IgD-negative memory B cell (primary cell): Measurements from ENCODE around the gene INPP5J. TPM values are rescaled to one million over a fixed set of nuclear protein-coding genes. Genes with fewer than 3 reads are reported as not detected.
A peak's percentile ranks its signal among the peaks of the same experiment; 100 is the strongest.

Experiments used
- H3K27ac Mint-ChIP-seq, 3 donors: one replicate each; pipeline ENCODE4 v1.8.0; 2020 to 2022; ENCODE audit warnings: mild to moderate bottlenecking in 3 of 3, mixed read lengths in 3 of 3, moderate library complexity in 1 of 3
- H3K27me3 Mint-ChIP-seq: one replicate; pipeline ENCODE4 v1.8.0; 2021; ENCODE audit warnings: mixed read lengths
- H3K36me3 Mint-ChIP-seq: one replicate; pipeline ENCODE4 v1.8.0; 2020; ENCODE audit warnings: mild to moderate bottlenecking, mixed read lengths
- H3K4me1 Mint-ChIP-seq, 3 donors: one replicate each; pipeline ENCODE4 v1.8.0; 2020 to 2022; ENCODE audit warnings: mixed read lengths in 3 of 3, mild to moderate bottlenecking in 1 of 3
- H3K4me3 Mint-ChIP-seq, 4 donors: one replicate each; pipeline ENCODE4 v1.8.0; 2020 to 2022; ENCODE audit warnings: mild to moderate bottlenecking in 4 of 4, mixed read lengths in 4 of 4, moderate library complexity in 3 of 4
- H3K9me3 Mint-ChIP-seq, 3 donors: one replicate each; pipeline ENCODE4 v1.8.0; 2020 to 2021; ENCODE audit warnings: mixed read lengths in 3 of 3, mild to moderate bottlenecking in 1 of 3
- polyA plus RNA-seq: library from polyadenylated mRNA; unstranded; fragments of 300-500 nt; fragmentation: Illumina TruSeq; gene quantifications from one replicate; pipeline ENCODE4 v1.2.3, GENCODE V29; 2021

Gene INPP5J
- polyA plus RNA-seq, 1 donor from 2014 or later = not detected

DNA sequence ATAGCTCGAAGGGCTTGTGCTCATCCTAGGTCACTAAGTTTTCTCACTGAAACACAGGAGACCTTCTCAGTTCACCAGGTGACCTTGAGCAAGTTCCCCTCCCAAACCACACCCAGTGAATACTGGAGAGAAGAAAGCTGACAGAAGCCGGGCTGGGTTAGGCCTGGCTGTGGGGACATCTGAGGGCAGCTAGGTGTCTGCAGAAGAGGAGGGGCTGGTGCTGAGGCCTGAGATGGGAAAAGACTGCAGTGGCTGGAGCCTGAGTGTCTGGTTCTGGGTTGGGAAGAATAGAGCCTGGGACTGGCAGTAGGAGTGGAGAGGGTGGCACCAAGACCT is 602 bp upstream of the INPP5J start:
- no peaks in the 10 kb centered on the region for H3K36me3 Mint-ChIP-seq
- no peak overlapping the region for H3K4me3 Mint-ChIP-seq
- H3K27ac Mint-ChIP-seq = no peak overlapping the region

DNA sequence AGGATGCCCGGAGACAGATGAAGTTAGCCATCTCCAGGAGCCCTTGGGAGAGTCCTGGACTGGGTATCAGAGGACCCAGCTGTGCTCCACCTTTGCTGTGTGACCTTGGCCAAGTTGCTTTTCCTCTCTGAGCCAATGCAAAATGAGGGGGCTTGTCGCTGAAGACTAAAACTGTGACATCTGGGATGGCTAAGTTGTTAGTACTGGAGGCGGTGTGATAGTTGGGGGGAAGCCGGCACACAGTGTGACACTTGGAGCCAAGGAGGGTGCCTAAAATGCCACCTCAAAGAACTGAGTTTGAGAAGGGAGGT is 481 bp downstream of the INPP5J start:
- Mint-ChIP-seq H3K27me3 (peaks cover 1% of the 10 kb centered on the region), H3K36me3 (no peaks in the 10 kb centered on the region), H3K9me3 (no peaks in the 10 kb centered on the region), H3K4me3 (no peak overlapping the region), H3K4me1 (peaks cover 0 to 4% (median 3%) of the 10 kb centered on the region in 3 donors), H3K27ac (no peak overlapping the region)

More for the DNA sequence above, 602 bp upstream of the INPP5J start:
- Mint-ChIP-seq H3K27me3 (peaks cover 1% of the 10 kb centered on the region), H3K9me3 (no peaks in the 10 kb centered on the region), H3K4me1 (peaks cover 0 to 4% (median 3%) of the 10 kb centered on the region in 3 donors)

DNA sequence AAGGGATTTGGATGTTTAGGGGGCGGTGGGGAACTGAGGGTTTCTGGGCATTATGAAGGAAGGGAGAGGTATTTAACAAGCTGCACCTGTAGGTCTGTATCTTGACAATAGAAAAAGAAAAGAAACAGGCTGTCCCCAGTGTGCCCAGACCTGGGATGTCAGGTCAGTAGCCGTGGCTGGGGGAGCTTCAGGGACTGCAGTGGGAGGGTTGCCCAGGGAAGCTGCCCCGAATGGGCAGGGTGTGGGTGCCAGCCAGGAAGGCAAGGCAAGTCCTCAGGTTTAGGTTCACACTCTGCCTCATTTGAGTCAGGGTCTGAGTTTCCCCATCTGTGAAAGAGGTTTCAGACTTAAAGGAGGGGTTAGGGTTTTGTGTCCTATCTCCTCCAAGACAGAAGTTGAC is 1.5 kb downstream of the INPP5J start:
- peak overlapping the region in 1 of 3 donors; percentile 67 for H3K27ac Mint-ChIP-seq
- H3K9me3 Mint-ChIP-seq = no peaks in the 10 kb centered on the region
- peaks cover 0 to 4% (median 3%) of the 10 kb centered on the region in 3 donors for H3K4me1 Mint-ChIP-seq
- H3K36me3 Mint-ChIP-seq = no peaks in the 10 kb centered on the region
- peaks cover 1% of the 10 kb centered on the region for H3K27me3 Mint-ChIP-seq
- H3K4me3 Mint-ChIP-seq = peak overlapping the region in 2 of 4 donors; percentile 30 to 54

DNA sequence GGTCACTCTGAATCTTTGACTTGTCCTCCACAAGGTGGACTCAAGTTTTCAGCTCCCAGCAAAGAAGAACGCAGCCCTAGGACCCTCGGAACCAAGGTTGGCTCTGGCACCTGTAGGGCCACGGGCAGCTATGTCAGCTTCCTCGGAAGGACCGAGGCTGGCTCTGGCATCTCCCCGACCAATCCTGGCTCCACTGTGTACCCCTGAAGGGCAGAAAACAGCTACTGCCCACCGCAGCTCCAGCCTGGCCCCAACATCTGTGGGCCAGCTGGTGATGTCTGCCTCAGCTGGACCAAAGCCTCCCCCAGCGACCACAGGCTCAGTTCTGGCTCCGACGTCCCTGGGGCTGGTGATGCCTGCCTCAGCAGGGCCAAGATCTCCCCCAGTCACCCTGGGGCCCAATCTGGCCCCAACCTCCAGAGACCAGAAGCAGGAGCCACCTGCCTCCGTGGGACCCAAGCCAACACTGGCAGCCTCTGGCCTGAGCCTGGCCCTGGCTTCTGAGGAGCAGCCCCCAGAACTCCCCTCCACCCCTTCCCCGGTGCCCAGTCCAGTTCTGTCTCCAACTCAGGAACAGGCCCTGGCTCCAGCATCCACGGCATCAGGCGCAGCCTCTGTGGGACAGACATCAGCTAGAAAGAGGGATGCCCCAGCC is 2.2 kb downstream of the INPP5J start:
- no peaks in the 10 kb centered on the region for H3K9me3 Mint-ChIP-seq
- H3K4me1 Mint-ChIP-seq = peaks cover 0 to 4% (median 3%) of the 10 kb centered on the region in 3 donors
- no peak overlapping the region for H3K4me3 Mint-ChIP-seq
- no peaks in the 10 kb centered on the region for H3K36me3 Mint-ChIP-seq
- peaks cover 1% of the 10 kb centered on the region for H3K27me3 Mint-ChIP-seq
- no peak overlapping the region for H3K27ac Mint-ChIP-seq

DNA sequence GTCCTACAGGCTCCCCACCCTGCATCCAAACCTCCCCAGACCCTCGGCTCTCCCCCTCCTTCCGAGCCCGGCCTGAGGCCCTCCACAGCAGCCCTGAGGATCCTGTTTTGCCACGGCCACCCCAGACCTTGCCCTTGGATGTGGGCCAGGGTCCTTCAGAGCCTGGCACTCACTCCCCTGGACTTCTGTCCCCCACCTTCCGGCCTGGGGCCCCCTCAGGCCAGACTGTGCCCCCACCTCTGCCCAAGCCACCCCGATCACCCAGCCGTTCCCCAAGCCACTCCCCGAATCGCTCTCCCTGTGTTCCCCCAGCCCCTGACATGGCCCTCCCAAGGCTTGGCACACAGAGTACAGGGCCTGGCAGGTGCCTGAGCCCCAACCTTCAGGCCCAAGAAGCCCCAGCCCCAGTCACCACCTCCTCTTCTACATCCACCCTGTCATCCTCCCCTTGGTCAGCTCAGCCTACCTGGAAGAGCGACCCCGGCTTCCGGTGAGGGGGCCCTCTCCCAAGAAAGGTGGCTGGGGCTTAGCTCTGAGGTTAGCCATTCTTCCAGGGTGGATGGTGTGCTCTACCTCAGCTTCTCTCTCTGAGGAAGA is 2.9 kb downstream of the INPP5J start:
- Mint-ChIP-seq H3K4me3 (no peak overlapping the region), H3K4me1 (peaks cover 0 to 4% (median 3%) of the 10 kb centered on the region in 3 donors), H3K9me3 (no peaks in the 10 kb centered on the region), H3K27ac (no peak overlapping the region), H3K36me3 (no peaks in the 10 kb centered on the region), H3K27me3 (peaks cover 1% of the 10 kb centered on the region)

DNA sequence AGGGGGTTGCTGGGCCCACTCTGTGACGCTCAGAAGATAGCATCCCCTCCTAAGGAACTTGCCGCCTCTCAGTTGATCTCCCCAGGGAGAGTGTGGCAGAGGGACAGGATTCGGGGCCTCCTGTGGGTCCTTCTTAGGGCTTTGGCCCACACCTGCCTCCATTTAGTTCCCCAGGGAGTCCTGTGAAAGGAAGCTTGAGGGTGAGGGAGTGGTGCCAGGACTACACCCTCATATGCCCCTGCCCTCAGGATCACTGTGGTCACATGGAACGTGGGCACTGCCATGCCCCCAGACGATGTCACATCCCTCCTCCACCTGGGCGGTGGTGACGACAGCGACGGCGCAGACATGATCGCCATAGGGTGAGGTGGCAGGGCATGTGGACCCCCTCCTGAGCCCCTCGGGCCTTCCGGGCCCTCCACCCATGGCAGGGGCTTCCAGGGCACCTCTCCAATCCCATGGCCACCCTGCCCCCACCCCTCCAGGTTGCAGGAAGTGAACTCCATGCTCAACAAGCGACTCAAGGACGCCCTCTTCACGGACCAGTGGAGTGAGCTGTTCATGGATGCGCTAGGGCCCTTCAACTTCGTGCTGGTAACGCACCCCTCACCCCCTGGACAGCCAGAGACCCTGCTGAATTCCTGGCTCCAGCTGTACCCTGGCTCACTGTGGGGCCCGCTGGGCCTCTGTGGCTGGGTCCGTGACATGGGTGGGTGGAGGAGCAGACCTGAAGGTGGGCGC is 3.5 kb downstream of the INPP5J start:
- Mint-ChIP-seq H3K27ac (no peak overlapping the region), H3K4me1 (peaks cover 0 to 4% (median 3%) of the 10 kb centered on the region in 3 donors)

DNA sequence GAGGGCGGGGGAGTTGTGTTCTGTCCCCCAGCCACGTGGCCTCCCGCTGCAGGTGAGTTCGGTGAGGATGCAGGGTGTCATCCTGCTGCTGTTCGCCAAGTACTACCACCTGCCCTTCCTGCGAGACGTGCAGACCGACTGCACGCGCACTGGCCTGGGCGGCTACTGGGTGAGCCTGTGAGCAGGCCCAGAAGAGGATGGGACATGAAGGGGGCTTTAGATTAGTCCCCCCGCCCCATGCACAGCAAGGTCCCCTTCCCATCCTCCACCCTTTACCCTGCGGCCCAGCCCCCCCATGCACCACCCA is 4.1 kb downstream of the INPP5J start:
- Mint-ChIP-seq H3K36me3 (no peaks in the 10 kb centered on the region), H3K27ac (no peak overlapping the region)

More for the DNA sequence above, 3.5 kb downstream of the INPP5J start:
- H3K36me3 Mint-ChIP-seq = no peaks in the 10 kb centered on the region
- H3K27me3 Mint-ChIP-seq = peaks cover 1% of the 10 kb centered on the region
- no peaks in the 10 kb centered on the region for H3K9me3 Mint-ChIP-seq
- no peak overlapping the region for H3K4me3 Mint-ChIP-seq

DNA sequence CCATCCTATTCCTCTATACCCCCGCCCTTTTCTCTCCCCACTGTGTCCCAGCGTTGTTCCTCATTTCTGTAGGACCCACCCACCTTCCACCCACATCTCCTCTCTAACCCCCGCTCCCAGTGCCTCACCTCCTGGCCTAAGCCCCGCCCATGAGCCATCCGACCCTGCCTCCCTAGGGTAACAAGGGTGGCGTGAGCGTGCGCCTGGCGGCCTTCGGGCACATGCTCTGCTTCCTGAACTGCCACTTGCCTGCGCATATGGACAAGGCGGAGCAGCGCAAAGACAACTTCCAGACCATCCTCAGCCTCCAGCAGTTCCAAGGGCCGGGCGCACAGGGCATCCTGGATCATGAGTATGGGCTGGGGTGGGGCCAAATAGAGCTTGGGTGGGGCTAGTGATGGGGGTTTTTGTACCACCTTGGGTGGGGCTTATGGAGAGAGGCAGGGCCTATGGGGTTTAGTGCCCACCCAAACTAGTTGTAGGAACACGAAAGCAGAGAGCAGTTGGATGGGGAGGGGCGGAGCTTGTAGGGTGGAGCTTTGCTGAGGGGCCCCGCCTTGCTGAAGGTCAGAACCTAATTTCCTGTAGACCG is 4.5 kb downstream of the INPP5J start:
- no peak overlapping the region for H3K27ac Mint-ChIP-seq
- H3K9me3 Mint-ChIP-seq = no peaks in the 10 kb centered on the region
- peaks cover 1% of the 10 kb centered on the region for H3K27me3 Mint-ChIP-seq
- H3K4me3 Mint-ChIP-seq = peak overlapping the region in 2 of 4 donors; percentile 30 to 43
- no peaks in the 10 kb centered on the region for H3K36me3 Mint-ChIP-seq
- peaks cover 0 to 4% (median 3%) of the 10 kb centered on the region in 3 donors for H3K4me1 Mint-ChIP-seq

More for the DNA sequence above, 4.1 kb downstream of the INPP5J start:
- peaks cover 0 to 4% (median 3%) of the 10 kb centered on the region in 3 donors for H3K4me1 Mint-ChIP-seq
- H3K27me3 Mint-ChIP-seq = peaks cover 1% of the 10 kb centered on the region
- no peak overlapping the region for H3K4me3 Mint-ChIP-seq
- no peaks in the 10 kb centered on the region for H3K9me3 Mint-ChIP-seq

DNA sequence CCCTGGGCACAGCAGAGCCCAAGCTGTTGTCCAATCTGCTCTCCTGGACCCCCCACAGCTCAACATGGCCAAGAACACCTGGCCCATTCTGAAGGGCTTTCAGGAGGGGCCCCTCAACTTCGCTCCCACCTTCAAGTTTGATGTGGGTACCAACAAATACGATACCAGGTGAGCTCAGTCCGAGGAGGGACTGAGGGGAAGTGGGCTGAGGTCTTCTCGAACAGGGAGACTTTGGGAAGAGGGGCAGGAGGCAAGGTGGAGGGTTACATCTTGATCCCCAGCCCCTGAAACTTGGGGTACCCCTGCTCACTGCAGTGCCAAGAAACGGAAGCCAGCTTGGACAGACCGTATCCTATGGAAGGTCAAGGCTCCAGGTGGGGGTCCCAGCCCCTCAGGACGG is 5.4 kb downstream of the INPP5J start:
- no peak overlapping the region for H3K27ac Mint-ChIP-seq

DNA sequence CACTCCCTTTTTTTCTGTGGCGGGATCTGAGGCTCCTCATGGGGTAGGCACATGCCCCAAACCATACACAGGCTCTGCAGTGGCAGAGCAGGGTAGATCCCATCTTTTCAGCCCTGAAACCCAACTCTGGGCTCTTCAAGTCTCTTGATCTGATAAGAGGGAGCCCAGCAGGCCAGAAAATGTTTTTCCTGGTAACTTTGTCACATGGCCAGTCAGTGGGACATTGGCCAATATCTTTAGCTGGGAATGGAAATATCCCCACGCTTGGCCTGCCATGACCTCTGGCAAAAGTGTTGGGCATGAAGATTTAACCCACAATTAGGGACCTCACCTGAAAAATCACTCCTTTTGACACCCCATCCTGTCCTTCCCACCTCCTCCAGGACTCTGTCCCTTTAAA is 8.1 kb downstream of the INPP5J start:
- Mint-ChIP-seq H3K27ac (no peak overlapping the region), H3K27me3 (no peaks in the 10 kb centered on the region), H3K36me3 (no peaks in the 10 kb centered on the region), H3K4me1 (peaks cover 0 to 4% (median 2%) of the 10 kb centered on the region in 3 donors), H3K9me3 (no peaks in the 10 kb centered on the region), H3K4me3 (no peak overlapping the region)

More for the DNA sequence above, 5.4 kb downstream of the INPP5J start:
- Mint-ChIP-seq H3K27me3 (peaks cover 1% of the 10 kb centered on the region), H3K4me3 (peak overlapping the region in 2 of 4 donors; percentile 30 to 63), H3K4me1 (peaks cover 0 to 4% (median 3%) of the 10 kb centered on the region in 3 donors), H3K9me3 (no peaks in the 10 kb centered on the region), H3K36me3 (no peaks in the 10 kb centered on the region)

DNA sequence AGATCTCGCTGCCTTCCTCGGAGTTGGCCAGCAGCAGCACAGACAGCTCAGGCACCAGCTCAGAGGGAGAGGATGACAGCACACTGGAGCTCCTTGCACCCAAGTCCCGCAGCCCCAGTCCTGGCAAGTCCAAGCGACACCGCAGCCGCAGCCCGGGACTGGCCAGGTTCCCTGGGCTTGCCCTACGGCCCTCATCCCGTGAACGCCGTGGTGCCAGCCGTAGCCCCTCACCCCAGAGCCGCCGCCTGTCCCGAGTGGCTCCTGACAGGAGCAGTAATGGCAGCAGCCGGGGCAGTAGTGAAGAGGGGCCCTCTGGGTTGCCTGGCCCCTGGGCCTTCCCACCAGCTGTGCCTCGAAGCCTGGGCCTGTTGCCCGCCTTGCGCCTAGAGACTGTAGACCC is 11.1 kb downstream of the INPP5J start:
- H3K9me3 Mint-ChIP-seq = no peaks in the 10 kb centered on the region

DNA sequence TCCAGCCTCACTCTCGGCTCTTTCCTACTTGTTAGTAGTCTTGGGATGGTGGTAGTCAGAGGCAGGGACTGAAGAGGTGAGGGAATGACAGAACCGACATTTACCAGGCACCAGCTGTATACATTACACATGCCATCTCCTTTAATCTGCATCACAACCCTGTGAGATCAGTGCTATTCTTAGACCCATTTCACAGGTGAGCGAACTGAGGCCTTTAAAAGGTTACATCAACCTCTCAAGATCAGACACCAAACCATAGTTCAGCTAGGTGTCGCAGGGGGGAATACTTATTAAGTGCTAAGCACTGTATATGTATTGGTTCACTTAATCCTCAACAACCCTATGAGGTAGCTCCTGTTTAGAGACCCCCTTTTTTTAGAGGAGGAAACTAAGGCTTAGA is 11.9 kb downstream of the INPP5J start:
- Mint-ChIP-seq H3K27ac (no peak overlapping the region), H3K4me3 (no peak overlapping the region), H3K4me1 (peaks cover 0 to 2% (median 0%) of the 10 kb centered on the region in 3 donors), H3K36me3 (no peaks in the 10 kb centered on the region), H3K9me3 (no peaks in the 10 kb centered on the region), H3K27me3 (peaks cover 2% of the 10 kb centered on the region)

More for the DNA sequence above, 11.1 kb downstream of the INPP5J start:
- Mint-ChIP-seq H3K4me1 (peaks cover 0 to 2% (median 0%) of the 10 kb centered on the region in 3 donors), H3K4me3 (no peak overlapping the region), H3K36me3 (no peaks in the 10 kb centered on the region), H3K27me3 (peaks cover 2% of the 10 kb centered on the region), H3K27ac (no peak overlapping the region)

DNA sequence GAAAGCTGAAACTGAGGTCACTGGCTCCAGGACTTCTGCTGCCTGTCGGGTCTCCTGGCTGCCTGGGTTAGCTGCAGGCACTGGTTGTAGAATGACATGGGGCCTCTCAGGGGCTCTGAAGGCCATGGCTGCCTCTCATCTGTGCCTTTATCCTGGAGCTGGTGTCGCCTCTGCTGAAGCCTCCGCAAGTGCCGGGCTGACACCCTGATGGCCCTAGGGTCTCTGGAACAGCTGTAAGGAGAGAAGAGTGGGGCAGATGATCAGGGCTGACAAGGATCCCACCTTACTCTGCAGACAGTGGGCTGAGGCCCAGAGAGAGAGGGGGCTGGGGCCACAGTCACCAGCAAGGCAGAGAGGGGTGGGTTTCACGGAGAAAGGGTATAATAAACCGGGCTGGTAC is 12.9 kb downstream of the INPP5J start:
- Mint-ChIP-seq H3K36me3 (no peaks in the 10 kb centered on the region), H3K4me3 (no peak overlapping the region), H3K27me3 (peaks cover 2% of the 10 kb centered on the region), H3K9me3 (no peaks in the 10 kb centered on the region), H3K4me1 (peaks cover 0 to 2% (median 0%) of the 10 kb centered on the region in 3 donors), H3K27ac (no peak overlapping the region)

DNA sequence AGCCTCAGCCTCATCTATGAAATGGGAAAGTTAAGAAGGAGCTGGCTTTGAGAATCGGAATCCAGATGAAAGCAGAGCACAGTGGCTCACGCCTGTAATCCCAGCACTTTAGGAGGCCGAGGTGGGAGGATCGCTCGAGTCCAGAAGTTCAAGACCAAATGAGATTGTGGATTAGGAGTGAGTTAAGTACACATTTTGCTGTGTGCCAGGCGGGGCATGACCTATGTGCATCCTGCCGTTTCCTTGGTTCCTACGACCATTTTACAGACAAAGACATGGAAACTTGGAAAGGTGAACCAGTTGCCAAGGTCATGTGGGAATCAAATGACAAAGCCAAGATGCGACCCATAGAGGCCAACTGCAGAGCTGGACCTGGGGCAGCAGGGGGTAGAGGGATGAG is 13.4 kb downstream of the INPP5J start:
- peaks cover 0 to 2% (median 0%) of the 10 kb centered on the region in 3 donors for H3K4me1 Mint-ChIP-seq
- H3K4me3 Mint-ChIP-seq = no peak overlapping the region
- no peak overlapping the region for H3K27ac Mint-ChIP-seq
- H3K36me3 Mint-ChIP-seq = no peaks in the 10 kb centered on the region
- no peaks in the 10 kb centered on the region for H3K9me3 Mint-ChIP-seq
- peaks cover 2% of the 10 kb centered on the region for H3K27me3 Mint-ChIP-seq

DNA sequence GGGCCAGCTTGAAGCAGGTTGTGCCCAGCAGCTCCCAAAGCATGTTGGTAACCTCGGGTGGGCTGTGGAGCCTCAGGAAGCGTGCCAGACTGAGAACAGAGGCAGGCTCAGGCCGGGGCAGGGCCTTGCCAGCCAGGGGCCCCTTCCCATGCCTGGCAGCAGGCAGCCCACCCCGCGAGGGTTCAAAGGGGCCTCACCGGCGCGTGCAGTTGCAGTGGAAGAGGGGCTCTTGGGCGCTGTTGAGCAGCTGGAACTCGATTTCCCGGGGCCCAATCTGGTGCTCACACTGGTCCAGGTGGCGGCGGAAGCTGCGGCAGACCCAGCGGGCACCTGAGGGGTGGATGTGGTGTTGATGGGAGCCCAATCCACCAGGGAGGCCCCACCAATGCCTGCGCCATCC is 13.9 kb downstream of the INPP5J start:
- Mint-ChIP-seq H3K4me3 (no peak overlapping the region), H3K27me3 (peaks cover 2% of the 10 kb centered on the region), H3K4me1 (peaks cover 0 to 2% (median 0%) of the 10 kb centered on the region in 3 donors), H3K36me3 (no peaks in the 10 kb centered on the region), H3K9me3 (no peaks in the 10 kb centered on the region), H3K27ac (no peak overlapping the region)
